A673 (cell line): ENCODE measurements around the gene CKM.

Source experiments
- CTCF ChIP-seq: fragments of 300-800, 200-600 bp; sonication (generic); conservative IDR thresholded peaks from 2 replicates; pipeline ENCODE4 v1.5.1; 2017; ENCODE audit warnings: low read depth, mild to moderate bottlenecking, antibody characterized with exemption, low read length, moderate library complexity, mixed read lengths
- EZH2 ChIP-seq: fragments of 200-600 bp; sonication (generic); IDR thresholded peaks from 2 replicates; pipeline ENCODE4 v1.6.1; 2017; ENCODE audit warnings: borderline replicate concordance, low read depth, mild to moderate bottlenecking, mixed read lengths, antibody characterized with exemption, low read length; ENCODE audit not compliant: poor library complexity, severe bottlenecking

GRCh38 chr19:45291834-45292233 lies 30.8 kb downstream of the CKM start:
- no peak for TF ChIP-seq CTCF
- TF ChIP-seq EZH2: no peak
